NCI-H345 treated with DMSO at 0.1 percent for 48 hours (cell line): ENCODE results near the gene GPX2.

Source experiments
- DNase-seq: peaks from one replicate; lab custom pipeline; 2025; ENCODE audit not compliant: unreplicated experiment; lab: John Stamatoyannopoulos, UW

Gene GPX2

DNA sequence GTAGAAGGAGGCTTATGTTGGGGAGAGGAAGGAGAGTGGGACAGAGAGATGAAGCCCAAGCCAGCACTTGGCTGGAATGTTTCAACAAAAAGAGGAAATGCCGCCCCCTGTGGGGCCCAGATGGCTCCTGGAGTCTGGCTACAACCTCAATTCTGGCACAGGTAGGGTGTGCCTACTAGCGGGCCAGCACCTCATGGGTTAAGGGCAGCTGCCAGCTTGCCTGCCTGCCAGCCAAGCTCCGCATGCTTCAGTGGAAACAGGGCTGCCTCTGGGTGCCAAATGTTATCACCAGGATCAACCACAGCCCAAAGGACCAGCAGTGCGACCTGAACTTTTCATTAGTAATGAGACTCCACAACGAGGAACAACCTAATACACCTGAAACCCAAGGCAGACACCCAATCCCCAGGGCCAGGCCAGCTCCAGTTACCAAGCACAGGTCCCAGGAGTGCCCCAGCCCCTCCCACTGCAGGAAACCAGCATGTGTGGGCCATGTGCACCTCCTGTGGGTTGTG lies 18.3 kb upstream of the GPX2 start:
- no peak for DNase-seq

DNA sequence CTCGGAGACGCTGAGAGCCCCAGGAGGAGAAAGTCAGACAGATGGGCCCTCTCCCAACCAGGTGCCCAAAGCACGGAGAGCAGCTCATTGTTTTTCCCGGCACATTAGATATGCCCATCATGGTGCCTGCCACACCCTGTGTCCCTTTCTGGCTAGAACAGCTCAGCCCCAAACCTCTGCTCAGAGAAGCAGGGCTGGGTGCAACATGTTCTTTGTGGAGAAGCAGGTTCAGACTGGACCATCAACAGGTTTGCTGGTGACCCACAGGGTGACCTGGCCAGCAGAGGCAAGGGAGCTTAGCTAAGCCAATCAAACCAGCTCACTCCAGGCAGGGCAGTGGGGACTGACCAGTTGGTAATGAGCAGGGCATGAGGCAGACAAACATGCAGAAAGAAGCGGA lies 16.2 kb upstream of the GPX2 start:
- DNase-seq = no peak

DNA sequence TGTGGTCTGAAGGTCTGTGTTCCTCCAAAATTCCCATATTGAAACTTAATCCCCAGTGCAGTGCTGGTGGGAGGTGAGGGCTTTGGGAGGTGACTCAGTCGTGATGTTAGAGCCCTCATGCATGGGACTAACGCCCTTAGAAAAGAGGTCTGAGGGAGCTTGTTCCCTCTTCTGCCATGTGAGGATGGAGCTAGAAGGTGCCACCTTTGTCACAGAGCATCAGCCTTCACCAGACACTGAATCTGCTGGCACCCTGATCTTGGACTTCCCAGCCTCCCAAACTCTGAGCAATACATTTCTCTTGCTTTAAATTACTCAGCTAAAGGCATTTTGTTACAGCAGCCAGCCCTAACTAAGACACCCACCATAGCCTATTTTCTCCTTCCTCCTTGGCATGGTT lies 15.7 kb upstream of the GPX2 start:
- DNase-seq = no peak

DNA sequence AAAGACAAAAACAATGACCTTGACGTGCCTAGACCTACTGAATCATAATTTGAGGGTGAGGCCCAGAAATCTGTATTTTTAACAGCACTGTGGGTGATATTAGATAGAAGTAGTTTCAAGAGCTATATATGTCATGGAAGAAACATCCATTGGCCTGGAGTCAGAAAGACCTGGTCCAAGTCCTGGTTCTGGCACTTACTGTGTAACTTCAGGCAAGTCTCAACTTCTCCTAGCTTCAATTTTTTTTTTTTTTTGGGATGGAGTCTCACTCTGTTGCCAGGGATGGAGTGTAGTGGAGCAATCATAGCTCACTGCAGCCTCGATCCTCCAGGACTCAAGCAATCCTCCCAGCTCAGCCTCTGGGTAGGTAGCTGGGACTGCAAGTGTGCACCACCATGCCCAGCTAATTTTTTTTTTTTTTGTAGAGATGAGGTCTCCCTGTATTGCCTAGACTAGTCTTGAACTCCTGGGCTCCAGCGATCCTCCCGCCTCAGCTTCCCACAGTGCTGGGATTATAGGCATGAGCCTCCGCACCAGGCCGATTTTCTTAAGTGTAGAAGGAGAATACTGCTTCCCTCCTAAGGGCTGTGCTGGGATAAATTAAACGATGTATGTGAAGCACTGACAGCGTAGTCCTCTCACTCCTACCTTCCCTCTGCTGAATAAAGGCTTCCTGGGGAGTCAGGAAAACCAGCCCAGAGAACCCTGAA lies 14.3 kb upstream of the GPX2 start:
- no peak for DNase-seq

DNA sequence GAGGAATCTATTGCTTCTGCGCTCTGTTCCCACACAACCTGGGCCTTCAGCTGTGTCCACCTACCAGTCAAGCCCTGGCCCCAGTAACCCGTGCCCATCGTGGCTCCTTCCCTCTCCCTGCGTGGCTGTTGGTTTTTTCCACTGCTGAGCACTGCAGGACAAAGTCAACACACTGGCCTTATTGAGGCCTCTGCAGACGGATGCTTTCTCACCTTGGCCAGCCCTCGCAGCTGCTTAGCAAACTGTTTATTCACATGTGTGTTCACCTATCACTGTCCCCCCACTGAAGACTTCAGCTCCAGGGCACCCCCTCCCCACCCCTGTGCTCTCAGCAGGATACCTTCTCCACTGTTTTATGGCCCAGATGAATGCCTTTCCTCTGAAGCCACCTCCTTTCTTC lies 12.8 kb upstream of the GPX2 start:
- no peak for DNase-seq

DNA sequence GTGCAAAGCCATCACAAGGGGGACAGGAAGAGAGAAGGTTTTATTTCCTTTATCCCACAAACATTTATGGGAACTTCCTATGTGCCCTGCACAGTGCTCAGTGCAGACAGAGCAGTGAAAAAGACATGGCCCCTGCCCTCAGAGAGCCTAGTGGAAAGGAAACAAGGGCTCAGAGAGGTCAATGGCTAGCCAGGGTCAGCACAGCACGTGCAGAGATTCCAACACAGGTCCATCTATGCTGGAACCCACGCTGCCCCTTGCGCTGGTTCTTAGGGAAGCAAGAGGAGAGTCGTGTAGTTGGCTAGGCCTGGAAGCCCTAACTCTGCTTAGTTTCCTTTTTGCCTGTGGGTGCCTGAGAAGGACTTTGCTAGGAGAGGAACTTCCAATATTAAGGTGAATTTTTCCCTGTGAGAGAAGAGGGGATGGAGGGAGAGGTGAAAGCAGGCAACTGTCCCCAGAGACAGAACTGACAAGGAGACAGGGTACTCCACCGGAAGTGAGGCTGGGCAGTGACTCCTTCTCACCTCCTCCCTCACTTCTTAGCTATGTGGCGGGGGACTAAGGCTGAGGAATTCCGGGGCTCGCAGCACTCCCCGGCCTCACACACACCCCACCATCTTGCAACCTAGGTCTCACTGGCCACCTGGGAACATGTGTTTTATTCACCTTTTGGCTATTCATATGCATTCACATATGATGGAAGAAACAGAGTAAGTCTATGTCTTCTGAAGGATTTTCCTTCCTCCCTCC lies 12.1 kb upstream of the GPX2 start:
- no peak for DNase-seq

DNA sequence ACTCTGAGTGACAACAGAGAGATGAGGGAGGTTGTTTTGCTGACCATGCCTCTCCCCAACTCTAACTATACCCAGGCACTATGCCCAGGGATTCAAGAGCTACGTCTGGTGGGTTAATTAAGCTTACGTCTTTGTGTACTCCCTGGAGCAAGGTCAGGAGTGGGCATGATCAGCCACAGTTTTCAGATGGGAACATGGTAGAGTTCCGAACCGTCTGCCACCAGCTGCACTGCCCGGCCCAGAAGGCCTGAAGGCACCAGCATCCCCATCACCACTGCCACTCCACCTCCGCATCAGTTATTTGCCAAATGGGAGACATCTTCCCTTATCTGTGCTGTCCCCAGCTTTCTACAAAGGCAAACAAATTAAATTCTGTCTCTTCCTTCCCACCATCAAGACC lies 11.1 kb upstream of the GPX2 start:
- DNase-seq = no peak

DNA sequence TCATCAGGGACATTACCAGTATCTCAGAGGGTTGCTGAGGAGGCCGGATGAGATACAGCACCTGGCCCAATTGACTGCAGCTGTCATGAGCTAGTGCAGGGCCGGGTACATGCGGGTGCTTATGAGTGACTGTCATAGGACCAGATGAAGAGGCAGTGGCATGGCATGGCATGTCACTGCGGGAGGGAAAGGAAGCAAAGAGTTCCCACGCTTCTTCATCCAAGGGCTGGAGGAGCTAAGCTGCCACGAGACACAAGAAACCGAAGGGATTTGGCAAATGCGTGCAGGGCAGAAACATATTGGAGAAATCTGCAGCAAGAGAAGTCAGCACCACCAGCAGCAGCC lies 10.7 kb upstream of the GPX2 start:
- DNase-seq = no peak

DNA sequence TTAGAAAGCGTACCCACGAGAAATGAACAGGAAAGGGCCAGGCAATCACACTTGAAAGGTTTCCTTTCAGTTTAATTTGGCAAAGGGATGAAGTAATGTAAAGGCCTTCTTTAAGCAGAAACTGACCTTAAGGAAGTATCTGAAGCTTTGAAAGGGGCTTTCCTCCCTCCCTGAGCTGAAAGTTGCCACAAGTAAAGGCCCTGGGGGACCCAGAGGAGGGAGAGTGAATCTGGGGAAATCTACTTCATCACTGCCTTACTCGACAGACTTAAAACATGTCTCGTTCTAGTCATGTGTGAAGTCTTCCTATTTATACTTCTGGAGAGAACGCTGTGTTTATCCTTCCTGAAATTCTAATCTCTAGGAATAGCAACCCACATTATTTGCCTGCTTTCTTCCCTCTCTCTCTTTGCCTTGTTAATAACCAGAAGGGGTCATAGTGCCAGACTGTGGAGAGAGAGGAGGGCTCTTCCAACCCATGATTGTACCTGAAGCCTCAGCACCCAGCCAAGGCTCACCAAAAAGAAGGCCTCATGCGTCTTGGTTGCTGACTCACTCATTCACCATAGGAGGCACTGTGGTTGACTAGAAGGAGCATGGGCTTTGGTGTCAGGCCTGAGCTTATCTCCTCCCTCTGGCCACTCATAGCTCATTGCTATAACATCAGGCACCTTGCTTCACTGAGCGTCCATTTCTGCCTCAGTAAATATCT lies 10.2 kb upstream of the GPX2 start:
- DNase-seq = no peak

DNA sequence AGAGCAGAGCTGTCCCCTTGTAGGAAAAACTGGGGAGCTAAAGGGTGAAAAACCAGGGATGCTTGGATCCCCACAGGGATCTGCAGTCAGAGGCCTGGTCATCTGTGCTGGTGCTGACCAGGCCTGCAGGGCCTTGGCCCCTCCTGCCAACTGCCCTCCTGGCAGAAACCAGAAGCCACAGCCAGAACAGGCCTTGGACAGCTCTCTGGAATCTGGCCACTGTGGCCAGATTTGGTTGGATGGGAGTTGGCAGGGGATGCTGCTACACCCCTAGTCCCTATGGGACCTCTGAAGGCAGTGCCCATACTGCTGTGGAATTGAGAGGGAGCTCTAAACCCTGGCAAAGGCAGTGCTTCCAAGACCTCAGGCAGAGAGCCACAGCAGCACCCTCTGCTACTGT lies 9.2 kb upstream of the GPX2 start:
- DNase-seq = no peak

DNA sequence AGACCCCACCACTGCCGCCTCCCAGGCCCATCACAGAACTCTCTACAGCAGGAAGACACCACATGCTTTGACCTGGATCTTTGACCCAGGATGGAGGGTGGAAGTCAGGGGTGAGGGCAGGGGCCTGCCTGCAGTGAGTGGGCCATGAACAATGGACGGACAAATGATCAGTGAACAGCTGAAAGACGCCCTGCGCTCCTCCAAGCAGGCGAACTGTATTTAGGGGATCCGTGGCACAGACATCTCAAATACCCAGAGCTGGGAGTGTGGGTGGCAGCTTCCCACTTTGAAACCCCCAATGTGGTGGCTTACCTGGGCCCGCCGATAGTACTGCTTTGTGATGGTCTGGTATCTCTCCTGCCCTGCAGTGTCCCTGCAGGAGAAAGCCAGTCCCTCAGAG lies 8.7 kb upstream of the GPX2 start:
- DNase-seq = no peak

DNA sequence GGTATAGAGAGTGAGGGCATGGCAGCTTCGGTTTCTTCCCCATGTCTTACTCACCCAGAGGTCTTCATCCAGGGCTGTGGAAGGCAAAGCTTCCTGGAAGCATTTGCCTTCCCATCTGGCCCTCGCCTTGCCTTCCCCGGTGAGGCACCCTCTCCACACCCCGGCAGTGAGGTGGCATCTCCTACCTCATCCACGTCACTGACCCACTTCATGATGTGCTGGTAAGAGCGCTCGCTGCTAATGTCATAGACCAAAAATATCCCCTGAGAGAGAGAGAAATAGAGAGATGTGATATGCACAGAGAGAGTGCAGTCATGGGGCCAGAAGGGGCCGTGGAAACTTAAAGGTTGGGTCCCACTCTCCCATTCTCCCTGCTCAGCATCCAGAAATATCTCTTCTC lies 8.3 kb upstream of the GPX2 start:
- no peak for DNase-seq

DNA sequence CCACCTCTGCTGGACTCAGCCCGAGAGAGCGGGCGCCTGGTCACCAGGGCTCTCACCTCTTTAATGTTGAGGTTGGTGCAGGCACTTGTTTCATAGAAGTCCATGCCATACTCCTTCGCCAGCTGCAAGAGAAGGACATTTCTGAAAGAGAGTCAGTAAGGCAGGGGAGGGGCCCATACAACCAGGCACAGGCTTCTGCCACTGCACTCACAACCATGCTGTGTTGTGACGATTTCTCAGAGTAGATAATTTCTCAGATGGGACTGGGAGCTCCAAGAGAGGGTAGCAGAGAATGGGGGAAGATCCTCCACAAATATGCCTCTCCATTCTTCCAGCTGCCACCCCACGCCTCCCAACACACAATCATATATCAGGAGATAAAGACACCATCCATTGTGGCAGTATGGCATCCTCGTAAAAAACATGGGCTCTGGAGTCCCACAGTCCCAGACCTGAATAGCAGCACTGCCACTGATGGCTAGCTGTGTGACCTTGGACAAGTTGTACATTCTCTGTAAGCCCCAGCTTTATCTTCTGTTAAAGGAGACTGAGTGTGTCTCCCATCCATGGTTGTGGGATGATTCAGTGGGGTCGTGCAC lies 6.2 kb upstream of the GPX2 start:
- DNase-seq = no peak

DNA sequence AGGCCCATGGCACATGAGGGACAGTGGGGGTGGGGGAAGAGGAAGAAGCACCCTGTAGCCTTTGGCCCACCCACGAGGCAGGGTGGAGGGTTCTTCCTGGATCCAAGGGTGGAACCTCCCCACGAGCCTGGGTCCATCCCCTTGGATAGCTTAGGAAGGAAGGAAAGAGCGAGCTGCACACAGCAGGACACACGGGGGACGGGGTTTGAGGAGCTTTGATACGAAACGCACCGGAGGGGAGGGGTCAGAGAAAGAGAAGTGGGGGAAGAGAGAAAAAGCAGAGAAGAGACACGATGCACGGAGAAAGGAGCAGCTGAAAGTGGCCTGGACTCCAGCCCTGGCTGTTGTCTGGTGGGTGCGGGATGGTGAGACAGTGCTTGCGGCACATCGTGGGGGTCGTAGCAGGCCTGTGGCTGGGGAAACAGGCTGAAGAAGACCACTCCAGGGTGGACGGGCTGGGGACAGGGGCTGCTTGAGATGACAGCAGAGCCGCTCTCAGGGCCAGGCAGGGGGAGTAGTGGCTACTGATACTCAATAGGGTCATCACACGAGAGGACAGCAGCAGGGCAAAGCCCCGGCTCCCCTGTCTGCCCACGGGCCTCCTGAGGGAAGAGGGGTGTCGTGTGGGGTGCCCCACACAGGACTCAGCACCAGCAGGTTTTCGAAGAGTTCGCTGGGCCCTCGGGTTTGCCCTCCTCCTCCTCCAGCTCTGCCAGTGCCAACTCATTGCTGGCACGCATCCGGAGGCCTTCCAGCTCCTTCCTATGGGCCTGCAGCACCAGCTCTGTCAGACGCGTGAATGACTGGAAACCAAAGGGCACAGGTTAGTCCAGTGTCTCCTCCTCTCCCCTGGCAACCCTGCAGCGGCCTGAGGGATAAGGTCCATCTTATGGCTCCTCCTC lies 5.4 kb upstream of the GPX2 start:
- no peak for DNase-seq

DNA sequence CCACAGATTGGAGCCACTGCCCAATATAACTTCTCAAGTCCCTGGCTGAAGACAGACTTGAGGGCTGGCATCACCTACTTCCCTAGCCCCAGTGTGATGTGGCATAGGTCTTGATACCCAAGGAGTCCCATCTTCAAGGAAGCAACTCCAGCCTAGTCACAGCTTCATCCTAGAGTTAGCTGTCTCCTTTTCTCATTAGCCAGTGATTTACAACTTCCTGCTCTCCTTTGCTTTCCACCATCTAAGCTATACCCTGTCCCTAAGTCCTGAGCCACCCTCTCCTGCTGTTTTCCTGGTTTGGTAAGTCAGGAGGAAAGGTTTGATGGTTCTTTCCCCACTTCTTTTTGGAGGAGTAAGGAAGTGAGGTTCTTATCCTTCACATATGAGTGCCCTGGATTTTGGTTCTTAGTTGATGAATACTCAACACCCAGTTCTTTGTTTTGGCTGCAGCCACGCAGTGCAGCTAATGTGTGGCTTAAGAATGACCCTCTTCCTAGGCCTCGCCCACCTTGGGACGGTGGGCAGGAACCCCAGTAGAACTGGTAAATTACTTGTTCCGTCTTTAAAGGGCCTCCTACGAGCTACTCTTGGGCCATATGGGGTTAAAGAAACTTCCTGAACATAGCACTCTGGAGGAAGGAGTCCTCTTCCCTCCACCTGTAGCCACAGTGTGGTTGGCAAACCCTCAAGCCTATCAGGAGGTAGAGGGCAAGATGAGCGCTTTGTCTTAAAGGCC lies 3.9 kb upstream of the GPX2 start:
- DNase-seq = no peak

DNA sequence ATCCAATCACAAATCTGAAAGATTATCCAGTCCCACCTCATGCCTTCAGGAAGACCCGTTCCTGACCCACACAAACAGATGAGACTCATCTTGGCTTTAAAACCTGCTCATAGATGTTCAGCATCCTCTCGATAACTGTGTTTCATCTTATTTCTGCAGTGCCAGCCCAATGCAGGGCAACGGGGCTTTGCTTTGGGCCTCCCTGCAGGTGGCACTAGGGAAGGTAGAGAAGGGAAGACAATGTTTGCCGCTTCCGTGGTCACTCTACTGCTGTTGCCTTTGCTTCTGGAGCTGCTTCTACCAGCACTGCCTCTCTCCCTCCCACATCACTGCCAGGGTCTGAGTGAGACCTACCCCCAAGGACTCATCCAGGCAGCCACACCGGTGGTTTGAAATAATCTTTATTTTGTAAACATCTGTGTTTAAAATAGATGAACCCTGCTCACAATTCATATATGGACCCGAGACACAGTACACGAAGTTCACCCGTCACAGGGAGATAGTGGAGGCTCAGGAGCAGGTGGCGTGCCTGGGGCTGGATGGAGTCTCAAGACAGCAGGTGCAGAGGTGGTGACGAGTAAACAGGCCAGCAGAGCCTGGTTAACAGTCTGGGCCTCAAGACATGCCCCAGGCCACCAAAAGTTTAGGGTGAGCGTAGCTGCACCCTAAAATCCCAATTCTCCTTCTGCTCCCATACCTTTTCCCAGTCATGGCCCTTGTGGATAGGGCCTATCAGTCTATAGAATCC lies 3.1 kb upstream of the GPX2 start:
- no peak for DNase-seq

DNA sequence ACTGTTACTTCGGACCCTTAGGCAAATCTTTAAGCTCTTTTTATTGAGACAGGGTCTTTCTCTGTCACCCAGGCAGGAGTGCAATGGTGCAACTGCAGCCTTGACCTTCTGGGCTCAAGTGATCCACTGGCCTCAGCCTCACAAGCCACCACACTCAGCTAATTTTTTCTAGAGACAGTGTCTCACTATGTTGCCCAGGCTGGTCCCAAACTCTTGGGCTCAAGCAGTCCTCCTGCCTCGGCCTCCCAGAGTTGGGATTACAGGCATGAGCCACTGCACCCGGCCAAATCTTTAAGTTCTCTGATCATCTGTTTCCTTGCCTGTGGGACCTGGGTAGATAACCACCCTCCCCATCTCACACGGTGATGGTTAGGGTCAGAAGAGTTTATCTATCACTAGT lies 2.3 kb upstream of the GPX2 start:
- no peak for DNase-seq

DNA sequence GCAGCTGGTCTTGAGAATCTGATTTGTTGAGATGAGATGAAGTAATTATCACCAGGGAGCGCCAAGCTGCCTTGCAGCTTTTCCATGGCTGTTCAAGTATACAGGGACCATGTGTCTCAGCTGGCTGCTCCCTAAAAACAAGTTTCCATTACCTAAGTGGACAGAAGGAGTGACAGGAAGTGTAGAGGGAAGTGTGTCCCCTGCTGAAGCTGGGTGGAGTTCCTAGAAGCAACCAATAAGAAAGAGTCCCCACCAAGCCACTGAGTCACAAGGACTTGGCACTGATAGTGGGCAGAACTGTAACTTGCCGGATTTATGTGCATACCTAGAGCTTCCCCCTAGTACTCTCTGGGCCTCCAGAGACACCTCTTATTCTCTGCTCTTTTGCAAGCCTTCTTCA lies 1.5 kb upstream of the GPX2 start:
- no peak for DNase-seq

DNA sequence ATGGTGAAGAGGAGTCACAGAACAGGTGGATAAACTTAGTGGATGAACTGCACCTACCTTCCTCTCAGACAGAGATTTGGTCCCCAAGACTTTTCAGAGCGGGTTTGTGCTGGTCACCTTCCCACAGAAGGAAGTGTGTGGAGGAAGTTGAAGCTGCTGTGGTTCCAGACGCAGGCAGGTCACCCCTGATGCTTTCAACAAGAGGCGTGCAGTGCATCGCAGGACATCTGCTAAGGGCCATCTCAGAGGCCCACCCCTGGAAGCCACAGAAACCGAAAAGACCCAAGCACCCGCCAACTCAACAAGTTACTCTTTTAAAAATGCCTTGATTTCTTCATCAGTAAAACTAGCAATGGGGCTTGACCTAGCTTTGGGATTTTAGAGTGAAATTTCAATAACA lies 1.0 kb upstream of the GPX2 start:
- no peak for DNase-seq
